HL-60 (cell line): ENCODE data around the gene AGO4.
A peak's percentile ranks its signal among the peaks of the same experiment; 100 is the strongest.
"Not testable (repeated sequence)": the region's sequence is repeated elsewhere in the genome, so short reads cannot be mapped to it uniquely, and the experiment has no call there.

Source experiments
- DNase-seq, 2 experiments: peaks; one replicate each; pipeline ENCODE4 v3.0.0-alpha.2; 2010 to 2020; ENCODE audit warnings: low read depth in 1 of 2, low spot score in 1 of 2
- H3K27ac ChIP-seq: fragments of 250-450 bp; sonication (Bioruptor Pico); replicated peaks from 2 replicates; pipeline ENCODE4 v1.5.1; 2020; ENCODE audit warnings: mild to moderate bottlenecking, moderate library complexity
- H3K27me3 ChIP-seq: fragments of 250-450 bp; sonication (Bioruptor Pico); 2 replicates; pipeline ENCODE4 v1.5.1; 2021; ENCODE audit warnings: mild to moderate bottlenecking, moderate library complexity; ENCODE audit not compliant: insufficient read depth, poor library complexity, severe bottlenecking
- H3K4me3 ChIP-seq: replicated peaks from 2 replicates; pipeline ENCODE4 v1.5.1; 2011; ENCODE audit warnings: mild to moderate bottlenecking, control low read depth, low read length; ENCODE audit not compliant: insufficient read depth
- CTCF ChIP-seq: IDR thresholded peaks from one replicate; pipeline ENCODE4 v1.5.1; 2011; ENCODE audit warnings: low read length, control low read depth, inconsistent platforms; ENCODE audit not compliant: insufficient read depth
- GABPA ChIP-seq: IDR thresholded peaks from 2 replicates; pipeline ENCODE4 v1.6.1; 2012; ENCODE audit warnings: low read depth
- POLR2AphosphoS5 ChIP-seq: IDR thresholded peaks from 2 replicates; pipeline ENCODE4 v1.6.1; 2012; ENCODE audit warnings: low read depth
- SPI1 ChIP-seq: IDR thresholded peaks from 2 replicates; pipeline ENCODE4 v1.6.1; 2012; ENCODE audit warnings: low read depth, mild to moderate bottlenecking, borderline replicate concordance
- TF ChIP-seq, protein P1 (sequence below): IDR thresholded peaks from 2 replicates; pipeline ENCODE4 v1.6.1; 2012; ENCODE audit warnings: low read depth; ENCODE audit not compliant: insufficient replicate concordance

Gene AGO4

GRCh38 chr1:35864813-35865212 is 57.0 kb downstream of the AGO4 start:
- TF ChIP-seq SPI1 (peak; percentile 17; the same call in 1 of the 2 replicates), GABPA (no peak)
- DNase-seq: peak; percentile 37 to 50
- Histone ChIP-seq H3K4me3 (no peak overlapping the region), H3K27me3 (no peaks in the 10 kb centered on the region), H3K27ac (peak overlapping the region; percentile 18)

- no peak overlapping the region for H3K4me3 ChIP-seq
- DNase-seq: peak; percentile 44 to 71
- peak overlapping the region; percentile 73 for H3K27ac ChIP-seq
- H3K27me3 ChIP-seq: no peaks in the 10 kb centered on the region
- TF ChIP-seq GABPA (no peak), SPI1 (peak; percentile 84)
These were observed 59.2 kb downstream of the AGO4 start for GRCh38 chr1:35866991-35867390.

DNA sequence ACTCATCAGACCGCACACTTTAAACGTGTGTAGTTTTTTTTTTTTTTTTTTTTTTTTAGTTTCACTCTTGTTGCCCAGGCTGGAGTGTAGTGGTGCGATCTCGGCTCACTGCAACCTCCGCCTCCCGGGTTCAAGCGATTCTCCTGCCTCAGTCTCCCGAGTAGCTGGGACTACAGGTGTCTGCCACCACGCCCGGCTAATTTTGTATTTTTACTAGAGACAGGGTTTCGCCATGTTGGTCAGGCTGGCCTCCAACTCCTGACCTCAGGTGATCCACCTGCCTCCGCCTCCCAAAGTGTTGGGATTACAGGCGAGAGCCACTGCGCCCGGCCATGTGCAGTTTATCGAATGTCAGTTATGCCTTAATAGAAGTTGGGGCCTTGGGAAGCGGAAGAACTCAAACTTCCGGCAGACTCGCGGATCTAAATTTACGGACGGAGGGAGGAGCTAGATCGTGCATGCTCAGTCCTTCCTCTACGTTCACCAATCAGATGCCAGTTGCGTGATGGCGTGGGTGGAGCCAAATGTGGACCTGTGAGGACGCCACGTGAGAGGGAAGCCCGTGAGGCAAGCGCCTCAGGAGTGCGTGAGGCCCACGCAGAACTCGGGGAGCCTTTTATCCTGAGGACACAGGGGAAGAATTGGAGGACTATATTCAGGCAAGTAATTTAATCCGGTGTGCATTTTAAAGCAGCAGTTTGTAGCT is 61.6 kb downstream of the AGO4 start:
- not testable (repeated sequence) for DNase-seq, H3K4me3 ChIP-seq, H3K27ac ChIP-seq, H3K27me3 ChIP-seq

DNA sequence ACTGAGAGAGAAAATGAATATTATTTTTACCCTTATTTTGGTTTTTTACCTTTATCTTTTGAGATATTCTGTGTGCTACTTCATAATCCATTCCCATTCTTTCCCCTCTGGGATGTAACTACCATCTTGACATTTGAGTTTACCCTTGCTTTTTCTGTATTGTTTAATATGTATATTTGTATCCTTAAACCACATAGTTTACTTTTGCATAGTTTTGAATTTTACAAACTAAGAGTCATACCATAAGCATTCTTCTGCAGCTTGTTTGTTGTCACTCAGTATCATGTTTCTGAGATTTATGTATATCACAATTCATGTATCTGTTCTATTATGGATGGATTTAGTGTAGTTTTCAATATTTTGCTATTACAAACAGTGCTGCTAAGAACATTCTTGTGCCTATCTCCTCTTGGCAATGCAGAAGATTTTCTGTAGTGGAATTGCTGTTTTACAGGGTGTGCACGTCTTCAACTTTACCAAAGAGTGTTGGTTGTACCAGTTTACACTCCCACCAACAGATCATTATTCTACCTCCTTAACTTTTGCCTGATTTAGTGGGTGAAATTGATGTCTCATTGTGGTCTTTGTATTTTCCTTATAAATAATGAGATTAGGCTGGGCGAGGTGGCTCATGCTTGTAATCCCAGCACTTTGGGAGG is 63.0 kb downstream of the AGO4 start:
- TF ChIP-seq SPI1 (no peak), CTCF (no peak), POLR2AphosphoS5 (no peak), GABPA (no peak)
- TF ChIP-seq, protein P1, sequence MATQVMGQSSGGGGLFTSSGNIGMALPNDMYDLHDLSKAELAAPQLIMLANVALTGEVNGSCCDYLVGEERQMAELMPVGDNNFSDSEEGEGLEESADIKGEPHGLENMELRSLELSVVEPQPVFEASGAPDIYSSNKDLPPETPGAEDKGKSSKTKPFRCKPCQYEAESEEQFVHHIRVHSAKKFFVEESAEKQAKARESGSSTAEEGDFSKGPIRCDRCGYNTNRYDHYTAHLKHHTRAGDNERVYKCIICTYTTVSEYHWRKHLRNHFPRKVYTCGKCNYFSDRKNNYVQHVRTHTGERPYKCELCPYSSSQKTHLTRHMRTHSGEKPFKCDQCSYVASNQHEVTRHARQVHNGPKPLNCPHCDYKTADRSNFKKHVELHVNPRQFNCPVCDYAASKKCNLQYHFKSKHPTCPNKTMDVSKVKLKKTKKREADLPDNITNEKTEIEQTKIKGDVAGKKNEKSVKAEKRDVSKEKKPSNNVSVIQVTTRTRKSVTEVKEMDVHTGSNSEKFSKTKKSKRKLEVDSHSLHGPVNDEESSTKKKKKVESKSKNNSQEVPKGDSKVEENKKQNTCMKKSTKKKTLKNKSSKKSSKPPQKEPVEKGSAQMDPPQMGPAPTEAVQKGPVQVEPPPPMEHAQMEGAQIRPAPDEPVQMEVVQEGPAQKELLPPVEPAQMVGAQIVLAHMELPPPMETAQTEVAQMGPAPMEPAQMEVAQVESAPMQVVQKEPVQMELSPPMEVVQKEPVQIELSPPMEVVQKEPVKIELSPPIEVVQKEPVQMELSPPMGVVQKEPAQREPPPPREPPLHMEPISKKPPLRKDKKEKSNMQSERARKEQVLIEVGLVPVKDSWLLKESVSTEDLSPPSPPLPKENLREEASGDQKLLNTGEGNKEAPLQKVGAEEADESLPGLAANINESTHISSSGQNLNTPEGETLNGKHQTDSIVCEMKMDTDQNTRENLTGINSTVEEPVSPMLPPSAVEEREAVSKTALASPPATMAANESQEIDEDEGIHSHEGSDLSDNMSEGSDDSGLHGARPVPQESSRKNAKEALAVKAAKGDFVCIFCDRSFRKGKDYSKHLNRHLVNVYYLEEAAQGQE: no peak
- no peak overlapping the region for H3K4me3 ChIP-seq
- no peaks in the 10 kb centered on the region for H3K27me3 ChIP-seq
- H3K27ac ChIP-seq: no peak overlapping the region
- no peak for DNase-seq

DNA sequence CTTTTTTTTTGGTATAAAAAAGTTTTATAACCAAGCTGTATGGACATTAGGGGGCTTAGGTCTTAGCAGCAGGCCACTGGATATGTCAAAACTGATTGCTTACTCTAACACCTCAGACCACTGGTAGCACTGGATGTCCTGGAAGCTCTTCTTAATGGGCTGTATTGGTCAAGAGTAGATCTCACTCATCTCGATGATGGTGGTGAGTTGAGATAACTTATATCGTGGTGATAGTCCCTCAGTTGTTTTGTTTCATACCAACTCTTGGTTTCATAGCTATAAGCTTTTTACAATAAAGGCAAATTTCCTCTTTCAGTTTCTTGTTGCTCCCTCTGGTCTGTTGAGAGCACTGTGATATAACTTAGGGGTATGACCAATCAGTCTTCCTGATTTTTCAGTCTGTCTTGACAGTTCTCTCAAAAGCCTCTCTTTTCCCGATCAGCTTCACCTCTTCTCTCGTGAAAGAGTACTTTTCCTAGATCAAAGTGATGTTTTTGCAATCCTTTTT is 65.5 kb downstream of the AGO4 start:
- TF ChIP-seq POLR2AphosphoS5 (no peak), CTCF (no peak), GABPA (no peak), SPI1 (no peak)
- TF ChIP-seq, protein P1: no peak
- Histone ChIP-seq H3K27me3 (no peaks in the 10 kb centered on the region), H3K4me3 (no peak overlapping the region), H3K27ac (no peak overlapping the region)
- DNase-seq: no peak

DNA sequence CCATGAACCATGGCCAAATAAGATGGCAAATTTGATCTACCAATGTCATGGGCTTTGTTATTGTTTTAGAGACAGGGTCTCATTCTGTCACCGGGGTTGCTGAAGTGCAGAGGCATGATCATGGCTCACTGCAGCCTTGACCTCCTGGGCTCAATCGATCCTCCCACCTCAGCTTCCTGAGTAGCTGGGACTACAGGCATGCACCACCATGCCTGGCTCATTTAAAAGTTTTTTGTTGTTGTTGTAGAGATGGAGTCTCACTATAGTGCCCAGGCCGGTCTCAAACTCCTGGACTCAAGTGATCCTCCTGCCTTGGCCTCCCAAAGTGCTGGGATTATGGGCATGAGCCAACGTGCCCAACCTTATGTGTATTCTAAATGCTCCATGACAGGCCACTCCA is 66.3 kb downstream of the AGO4 start:
- H3K27me3 ChIP-seq, DNase-seq, H3K27ac ChIP-seq, H3K4me3 ChIP-seq: not testable (repeated sequence)
